Epithelial cell of prostate (primary cell): ENCODE data around the gene MED26.
"Not testable (repeated sequence)": the region's sequence is repeated elsewhere in the genome, so short reads cannot be mapped to it uniquely, and the experiment has no call there.

Experiments
- DNase-seq: peaks from one replicate; pipeline ENCODE4 v3.0.0-alpha.2; 2011; ENCODE audit warnings: low read depth, low spot score
- H3K27ac ChIP-seq: fragments of 450-650 bp; 2 replicates; pipeline ENCODE4 v1.5.1; 2017; ENCODE audit warnings: mild to moderate bottlenecking

The MED26 gene

GRCh38 chr19:16651421-16652188, 23.6 kb upstream of the MED26 start:
- not testable (repeated sequence) for H3K27ac ChIP-seq, DNase-seq

GRCh38 chr19:16650821-16651220, 22.8 kb upstream of the MED26 start:
- no peak overlapping the region for H3K27ac ChIP-seq
- DNase-seq: no peak

- no peak overlapping the region for H3K27ac ChIP-seq
- DNase-seq: no peak
Measured at GRCh38 chr19:16649734-16650133, 21.7 kb upstream of the MED26 start.

- no peak overlapping the region for H3K27ac ChIP-seq
- DNase-seq: no peak
Measured at GRCh38 chr19:16645140-16645539, 17.1 kb upstream of the MED26 start.

GRCh38 chr19:16641695-16642094, 13.7 kb upstream of the MED26 start:
- no peak for DNase-seq
- H3K27ac ChIP-seq: no peak overlapping the region

- DNase-seq: no peak
- no peak overlapping the region for H3K27ac ChIP-seq
Measured at GRCh38 chr19:16640951-16641350, 12.9 kb upstream of the MED26 start.

GRCh38 chr19:16638666-16639065, 10.7 kb upstream of the MED26 start:
- DNase-seq: no peak
- H3K27ac ChIP-seq: no peak overlapping the region

GRCh38 chr19:16637535-16637934, 9.5 kb upstream of the MED26 start:
- DNase-seq: no peak
- H3K27ac ChIP-seq: no peak overlapping the region

- no peak for DNase-seq
- no peak overlapping the region for H3K27ac ChIP-seq
Measured at GRCh38 chr19:16631465-16631864, 3.5 kb upstream of the MED26 start.

- H3K27ac ChIP-seq: peak overlapping the region; percentile 72
- DNase-seq: no peak
Measured at GRCh38 chr19:16628984-16629691, 1.1 kb upstream of the MED26 start.

- no peak for DNase-seq
- peak overlapping the region; percentile 72 for H3K27ac ChIP-seq
Measured at GRCh38 chr19:16627928-16628182, 149 bp downstream of the MED26 start.

- DNase-seq: no peak
- H3K27ac ChIP-seq: peak overlapping the region; percentile 72
Measured at GRCh38 chr19:16627193-16627927, 644 bp downstream of the MED26 start.

GRCh38 chr19:16626796-16627192, 1.2 kb downstream of the MED26 start:
- no peak for DNase-seq
- H3K27ac ChIP-seq: peak overlapping the region; percentile 72

- DNase-seq: no peak
- no peak overlapping the region for H3K27ac ChIP-seq
Measured at GRCh38 chr19:16625163-16625958, 2.6 kb downstream of the MED26 start.

GRCh38 chr19:16624236-16624635, 3.8 kb downstream of the MED26 start:
- DNase-seq: no peak
- H3K27ac ChIP-seq: no peak overlapping the region

GRCh38 chr19:16623576-16623975, 4.4 kb downstream of the MED26 start:
- no peak for DNase-seq

GRCh38 chr19:16623066-16623465, 4.9 kb downstream of the MED26 start:
- DNase-seq: no peak
- no peak overlapping the region for H3K27ac ChIP-seq

More at GRCh38 chr19:16623576-16623975, 4.4 kb downstream of the MED26 start:
- H3K27ac ChIP-seq: no peak overlapping the region

- no peak overlapping the region for H3K27ac ChIP-seq
- no peak for DNase-seq
Measured at GRCh38 chr19:16621165-16621800, 6.7 kb downstream of the MED26 start.

- no peak overlapping the region for H3K27ac ChIP-seq
- DNase-seq: no peak
Measured at GRCh38 chr19:16620584-16620983, 7.4 kb downstream of the MED26 start.

GRCh38 chr19:16620018-16620417, 8.0 kb downstream of the MED26 start:
- no peak overlapping the region for H3K27ac ChIP-seq
- DNase-seq: no peak
